ENCODE measurements around the gene AVEN.

AVEN gene

DNA sequence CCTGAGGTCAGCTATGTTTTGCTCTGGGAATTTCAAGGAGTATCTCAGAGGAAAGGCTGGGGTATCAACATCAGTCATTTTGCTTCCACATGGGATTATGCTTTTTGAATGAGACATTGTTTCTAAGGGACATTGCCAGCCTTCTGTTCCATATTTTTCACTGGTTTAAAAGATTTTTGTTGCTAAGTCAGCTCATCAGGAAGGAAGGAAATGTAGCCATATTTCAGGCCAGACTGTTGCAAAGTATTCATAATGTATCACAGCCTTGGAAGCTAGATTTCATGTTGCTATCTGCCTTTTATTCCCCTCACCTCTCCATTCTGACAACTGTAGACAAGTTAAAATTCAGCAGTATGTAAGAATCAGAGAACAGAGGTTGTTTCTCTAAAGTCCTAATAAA, 131.7 kb downstream of the AVEN start:
- no peak for DNase-seq

GRCh38 chr15:33903661-33904060, 135.3 kb downstream of the AVEN start:
- no peak for DNase-seq

DNA sequence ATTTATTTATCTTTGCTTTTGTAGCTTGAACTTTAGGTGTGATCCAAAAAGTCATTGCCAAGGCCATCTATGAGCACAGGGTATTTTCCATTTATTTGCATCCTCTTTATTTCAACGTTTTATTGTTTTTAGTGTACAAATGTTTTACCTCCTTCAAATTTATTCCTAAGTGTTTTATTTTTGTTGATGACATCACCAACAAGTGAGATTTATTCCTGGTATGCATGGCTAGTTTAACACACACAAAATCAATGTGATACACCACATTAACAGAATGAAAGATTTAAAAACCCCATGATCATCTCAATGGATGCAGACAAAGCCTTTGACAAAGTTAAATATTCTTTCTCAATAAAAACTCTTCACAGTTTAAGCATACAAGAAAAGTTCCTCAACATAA, 137.0 kb downstream of the AVEN start:
- DNase-seq = no peak

DNA sequence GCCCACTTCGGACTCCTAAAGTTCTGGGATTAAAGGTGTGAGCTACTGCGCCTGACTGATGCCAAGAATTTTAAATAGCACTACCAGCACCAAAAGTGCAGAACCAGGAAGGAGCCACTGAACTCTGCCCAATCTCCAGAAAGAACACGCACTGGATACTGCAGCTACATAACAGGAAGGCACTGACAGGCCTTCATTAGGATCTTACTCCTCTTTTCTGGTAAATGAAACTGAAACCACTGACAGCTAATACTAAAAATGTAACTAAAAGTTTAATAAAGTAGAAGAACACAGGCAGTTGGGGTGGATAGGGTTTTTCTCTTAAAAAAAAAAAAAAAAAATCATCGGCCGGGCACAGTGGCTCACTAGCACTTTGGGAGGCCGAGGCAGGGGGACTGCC, 144.8 kb downstream of the AVEN start:
- no peak for DNase-seq

- no peak for DNase-seq
Observed at GRCh38 chr15:33888176-33888575, 150.8 kb downstream of the AVEN start.

GRCh38 chr15:33882921-33883320, 156.1 kb downstream of the AVEN start:
- DNase-seq = no peak

DNA sequence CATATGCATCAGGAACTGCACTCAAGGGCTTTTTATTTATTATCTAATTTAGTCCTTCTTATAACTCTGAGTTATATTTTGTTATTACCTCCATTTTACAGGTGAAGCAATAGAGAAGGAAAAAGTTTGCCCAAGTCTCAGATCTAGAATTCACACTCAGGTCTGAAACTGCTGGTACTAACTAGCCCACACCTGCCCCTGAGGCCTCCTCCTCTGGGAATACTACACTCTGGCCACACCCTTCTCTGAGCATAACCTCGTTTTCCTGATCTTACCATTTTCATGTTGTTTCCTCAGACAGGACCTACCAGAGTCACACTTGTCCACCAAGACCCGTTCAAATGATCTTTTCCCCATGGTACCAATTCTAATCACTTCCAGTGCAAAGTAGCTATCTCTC, 164.8 kb downstream of the AVEN start:
- DNase-seq = no peak

GRCh38 chr15:33872416-33873106, 166.4 kb downstream of the AVEN start:
- DNase-seq = no peak

DNA sequence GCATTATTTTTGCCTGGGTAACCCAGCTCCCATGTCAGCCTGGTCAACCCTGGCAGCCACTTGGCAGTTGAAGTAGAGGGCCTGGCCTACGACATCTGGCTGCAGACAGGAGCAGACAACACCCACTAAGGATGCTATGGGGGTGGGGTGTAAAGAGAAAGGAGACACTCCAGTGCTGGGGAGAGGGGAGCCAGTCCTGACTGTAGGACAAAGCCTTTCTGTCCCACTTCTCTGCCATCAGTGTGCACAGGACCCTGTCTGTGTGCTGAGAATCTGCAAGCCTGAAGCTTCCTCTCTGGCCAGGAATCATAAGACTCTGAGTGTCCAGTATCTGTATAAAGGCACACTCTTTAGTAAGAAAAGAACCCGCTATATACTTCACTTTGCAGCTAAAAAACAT, 167.0 kb downstream of the AVEN start:
- no peak for DNase-seq

GRCh38 chr15:33866101-33866737, 172.8 kb downstream of the AVEN start:
- no peak for DNase-seq

DNA sequence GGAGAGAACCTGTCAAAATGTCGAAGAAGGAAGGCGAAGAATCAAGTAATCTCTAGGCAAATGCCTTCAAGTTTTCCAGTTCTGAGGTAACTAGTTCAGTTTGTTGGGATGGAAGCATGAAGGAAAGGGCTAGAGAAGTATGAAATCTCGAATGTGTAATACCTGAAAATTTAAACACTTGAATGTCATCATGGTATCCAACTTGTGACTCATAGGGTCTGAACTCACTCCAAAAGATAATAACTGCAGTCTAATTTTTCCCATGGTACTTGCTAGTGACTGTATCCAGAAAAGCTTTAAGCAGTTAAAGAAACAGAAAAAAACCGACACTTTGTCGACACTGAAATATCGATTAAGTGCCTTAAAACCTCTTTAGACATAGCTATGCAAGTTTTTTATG, 173.6 kb downstream of the AVEN start:
- no peak for DNase-seq

DNA sequence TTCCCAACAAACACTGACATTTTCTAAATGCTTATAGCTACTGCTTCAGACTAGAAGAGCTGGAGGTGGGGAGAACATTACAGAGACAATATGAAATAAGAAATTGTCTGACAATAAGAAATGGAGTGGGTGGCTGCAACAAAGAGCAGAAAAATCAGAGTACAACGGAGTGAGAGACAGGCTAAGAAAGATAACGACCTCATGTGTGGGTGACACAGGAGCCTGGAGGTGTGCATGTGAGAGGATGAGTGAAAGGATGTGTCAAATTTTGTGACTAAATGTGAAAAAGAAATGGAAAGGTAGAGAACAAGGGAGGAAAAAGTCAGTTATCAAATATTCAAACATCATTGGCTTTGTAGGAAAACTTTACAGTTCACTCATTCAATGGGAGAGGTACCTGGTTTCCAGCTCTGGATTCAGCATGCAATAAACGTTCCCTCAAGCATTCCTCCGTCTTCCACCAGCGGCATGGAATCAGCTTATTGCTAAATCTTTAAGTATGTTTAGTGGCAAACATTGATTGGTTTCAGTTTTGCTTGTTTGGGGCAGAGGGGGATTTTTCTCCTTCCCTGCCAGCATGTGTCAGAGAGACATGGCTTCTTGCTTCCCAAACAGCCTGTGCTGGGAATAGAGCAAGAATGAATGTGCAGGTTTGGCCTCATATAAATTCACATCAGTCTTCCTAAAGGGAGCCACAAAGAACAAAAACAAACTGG, 174.5 kb downstream of the AVEN start:
- no peak for DNase-seq

DNA sequence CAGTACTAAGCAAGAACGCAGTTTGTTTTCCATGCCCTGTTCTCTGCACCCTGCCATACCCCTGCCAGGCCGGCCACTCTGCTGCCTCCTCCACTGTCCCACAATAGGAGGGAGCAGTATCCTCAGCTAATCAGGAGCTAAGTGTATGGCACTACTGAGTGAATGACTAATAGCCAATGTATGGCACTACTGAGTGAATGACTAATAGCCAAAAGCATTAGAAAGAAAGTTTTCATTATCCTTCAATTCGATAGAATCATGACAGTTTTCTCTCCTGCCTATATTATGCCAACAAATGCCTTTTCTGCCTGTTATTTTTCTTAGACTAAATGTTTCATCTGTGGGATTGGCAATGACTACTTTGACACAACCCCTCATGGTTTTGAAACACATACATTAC, 178.2 kb downstream of the AVEN start:
- DNase-seq = no peak

DNA sequence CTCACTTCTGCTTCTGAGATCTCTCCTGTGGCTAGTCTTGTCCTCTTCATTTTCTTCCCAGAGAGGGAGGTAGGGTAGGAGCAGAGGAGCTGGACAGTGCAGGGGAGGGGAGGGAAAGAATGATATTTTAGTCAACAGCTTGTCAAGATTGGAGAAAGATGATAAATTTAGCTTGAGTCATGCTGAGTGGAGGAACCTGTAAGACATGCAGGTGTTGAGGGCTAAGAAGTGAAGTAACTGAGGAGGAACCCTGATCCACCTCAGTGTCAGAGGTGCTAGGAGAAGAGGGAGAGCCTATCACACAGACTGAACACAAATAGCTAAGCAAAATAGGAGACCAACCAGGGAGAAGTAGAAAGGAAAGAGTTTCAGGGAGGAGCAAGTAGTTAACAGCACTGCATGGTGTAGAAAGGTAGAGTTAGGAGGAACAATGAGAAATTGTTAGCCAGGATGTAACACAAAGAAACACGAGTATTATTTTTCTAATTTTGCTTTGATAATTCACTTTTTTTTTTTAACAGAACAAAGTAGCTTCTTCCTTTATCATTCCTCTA, 178.9 kb downstream of the AVEN start:
- no peak for DNase-seq

- DNase-seq = no peak
Observed at GRCh38 chr15:33858836-33859235, 180.2 kb downstream of the AVEN start.

- no peak for DNase-seq
Observed at GRCh38 chr15:33857726-33858125, 181.3 kb downstream of the AVEN start.

GRCh38 chr15:33852570-33852969, 186.4 kb downstream of the AVEN start:
- no peak for DNase-seq

- no peak for DNase-seq
Observed at GRCh38 chr15:33852094-33852493, 186.9 kb downstream of the AVEN start.

DNA sequence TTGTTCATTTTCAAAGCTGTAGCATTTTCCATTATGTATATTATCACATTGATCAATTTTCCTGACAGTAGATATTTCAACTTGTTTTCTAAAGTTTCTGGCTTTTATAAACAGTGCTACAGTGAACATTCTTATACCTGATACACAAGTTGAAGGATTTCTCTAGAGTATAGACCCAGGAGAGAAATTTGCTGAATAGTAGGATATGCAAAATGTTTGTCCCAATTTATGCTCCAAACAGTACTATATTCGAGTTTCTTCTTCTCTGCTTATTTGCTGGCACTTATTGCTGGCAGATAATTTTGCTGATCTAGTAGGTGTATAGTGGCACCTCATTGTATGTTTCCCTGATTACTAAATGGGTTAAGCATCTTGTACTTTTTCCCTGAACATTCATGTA, 187.9 kb downstream of the AVEN start:
- DNase-seq = no peak

GRCh38 chr15:33848011-33848410, 191.0 kb downstream of the AVEN start:
- DNase-seq = no peak

- DNase-seq = no peak
Observed at GRCh38 chr15:33846862-33847261, 192.1 kb downstream of the AVEN start.

GRCh38 chr15:33846142-33846541, 192.9 kb downstream of the AVEN start:
- no peak for DNase-seq

- no peak for DNase-seq
Observed at GRCh38 chr15:33844597-33844996, 194.4 kb downstream of the AVEN start.

DNA sequence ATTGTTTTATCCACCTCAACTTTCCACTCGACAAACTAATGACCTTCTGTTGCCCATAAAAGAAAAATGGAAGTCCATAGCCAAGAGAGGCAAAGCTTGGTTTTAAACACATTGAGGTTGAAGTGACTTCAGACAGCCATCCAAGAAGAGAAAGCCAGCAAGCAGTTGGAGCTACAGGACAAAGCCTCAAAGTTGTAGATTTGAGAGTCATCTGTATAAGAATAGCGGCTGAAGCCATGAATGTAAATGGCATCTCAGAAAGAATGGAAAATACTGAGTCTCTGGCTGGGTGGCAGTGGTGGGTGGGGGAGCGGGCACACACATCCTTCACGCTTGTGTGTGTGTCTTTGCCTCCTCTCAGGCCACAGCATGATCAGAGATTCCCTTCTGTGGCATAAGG, 194.8 kb downstream of the AVEN start:
- DNase-seq = no peak

Data from SIG-M5 (cell line).